PC-3 (cell line): Measurements from ENCODE around the gene IL3.

ENCODE experiments used
- CTCF ChIP-seq: fragments of 300-600 bp; sonication (generic); conservative IDR thresholded peaks from 2 replicates; pipeline ENCODE4 v1.5.1; 2017; ENCODE audit warnings: antibody characterized with exemption, low read depth, mild to moderate bottlenecking, low read length
- EZH2 ChIP-seq: fragments of 300-600 bp; sonication (generic); IDR thresholded peaks from one replicate; pipeline ENCODE4 v1.6.1; 2017; ENCODE audit warnings: antibody characterized with exemption, mild to moderate bottlenecking, low read length; ENCODE audit not compliant: unreplicated experiment
- EZH2phosphoT487 ChIP-seq: fragments of 300-600 bp; sonication (generic); IDR thresholded peaks from 2 replicates; pipeline ENCODE4 v1.6.1; 2018; ENCODE audit warnings: mild to moderate bottlenecking, antibody characterized with exemption, low read length, borderline replicate concordance

- no peak for TF ChIP-seq EZH2
- TF ChIP-seq EZH2phosphoT487: no peak
- TF ChIP-seq CTCF: no peak
These were observed 557 bp upstream of the IL3 start for GRCh38 chr5:132059696-132060500.
